Measurements from ENCODE around the gene BUD31. TPM values are rescaled to one million over a fixed set of nuclear protein-coding genes. Genes with fewer than 3 reads are reported as not detected.

BUD31 gene
- total and polyA plus RNA-seq, 10 of the 15 experiments (the other 5 are each of a cell fraction or from before 2014, with no cell fraction given), result 74.2 to 317 (median 130) TPM

DNA sequence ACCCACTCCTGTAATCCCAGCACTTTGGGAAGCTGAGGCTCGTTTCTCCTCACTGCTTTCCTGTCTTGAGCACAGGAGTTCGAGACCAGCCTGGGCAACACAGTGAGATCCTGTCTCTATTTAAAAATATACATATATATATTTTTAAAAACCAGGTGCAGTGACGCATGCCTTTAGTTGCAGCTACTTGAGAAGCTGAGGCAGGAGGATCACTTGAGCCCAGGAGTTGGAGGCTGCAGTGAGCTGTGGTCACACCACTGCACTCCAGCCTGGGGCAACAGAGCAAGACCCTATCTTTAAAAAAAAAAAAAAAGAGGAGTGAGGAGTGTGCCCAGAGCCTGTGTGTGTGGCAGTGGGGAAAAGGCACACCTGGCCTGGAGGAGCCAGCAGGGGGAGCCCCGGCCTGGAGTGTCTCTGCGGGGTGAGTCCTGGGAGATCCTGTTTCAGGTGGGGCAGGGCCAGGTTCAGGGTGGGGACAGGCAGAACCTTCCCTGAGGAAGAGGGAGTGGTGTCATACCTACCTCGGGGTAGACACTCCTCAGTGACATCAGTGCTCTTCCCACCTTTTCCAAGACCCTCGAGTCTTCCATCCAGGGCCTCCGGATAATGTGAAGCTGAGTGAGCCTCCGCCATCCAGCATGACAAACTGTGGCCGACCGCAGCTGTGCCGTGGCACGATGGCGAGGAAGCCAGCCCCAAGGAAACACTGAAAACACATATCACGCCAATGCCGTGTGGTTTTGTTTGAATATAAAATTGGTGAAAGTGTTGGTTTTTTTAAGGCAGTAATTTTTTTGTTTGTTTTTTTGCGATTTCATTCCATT, 43.2 kb upstream of the BUD31 start:
- no peak overlapping the region for H2AFZ ChIP-seq (ENCODE audit: control insufficient read depth, low read depth, low read length)
- no TSS peak for BruUV-seq (replicated peaks)
- ChIA-PET CTCF (interaction anchor here (0.6 to 4.0 kb wide), 13 partner anchors 13 to 764 kb away, joined by 3 to 31 read pairs (median 3); partner anchors contain the start of genes BUD31 and PDAP1), RAD21 (ENCODE audit: unreplicated experiment) (interaction anchor here (0.6 to 2.2 kb wide), 4 partner anchors 21 to 50 kb away, joined by 3 to 7 read pairs (median 4); partner anchors contain the start of genes BUD31 and PDAP1), SMC1A (ENCODE audit: uncharacterized antibody, unreplicated experiment) (interaction anchor here (0.7 to 1.8 kb wide), 3 partner anchors 21 to 43 kb away, joined by 3 to 4 read pairs (median 4); partner anchors contain the start of gene BUD31), POLR2A (interaction anchor here (0.6 kb wide), 1 partner anchor 557 kb away, joined by 4 read pairs; no protein-coding TSS in a partner anchor)
- FAIRE-seq, result no peak
- no peaks in the 10 kb centered on the region for H3K27me3 ChIP-seq (replicated peaks in 1 of 2; ENCODE audit: control insufficient read depth in 2 of 2, insufficient read depth in 2 of 2, low read length in 1 of 2)
- H3K9ac ChIP-seq (ENCODE audit: control insufficient read depth, insufficient read depth, low read length), result no peak overlapping the region
- no peak overlapping the region for H3K4me2 ChIP-seq (ENCODE audit: control insufficient read depth, insufficient read depth)
- ATAC-seq, result peak; percentile 96
- H3K36me3 ChIP-seq (ENCODE audit: control insufficient read depth in 2 of 2, insufficient read depth in 2 of 2, low read length in 1 of 2), result peaks cover 12 to 32% of the 10 kb centered on the region in 2 experiments; a peak in 3 of 4 replicates
- H3K4me1 ChIP-seq (ENCODE audit: control insufficient read depth, insufficient read depth, low read length), result no peaks in the 10 kb centered on the region
- no peak overlapping the region for H3K4me3 ChIP-seq
- no peaks in the 10 kb centered on the region for H3K9me3 ChIP-seq (replicated peaks; ENCODE audit: control insufficient read depth, insufficient read depth, low read length)
- 89% methylated on average over 17 of the region's 17 CpGs for WGBS (ENCODE audit: insufficient coverage, insufficient replicate concordance, low lambda C conversion rate, missing lambda C conversion rate)
- no peaks in the 10 kb centered on the region for H4K20me1 ChIP-seq (ENCODE audit: control insufficient read depth, insufficient read depth)
- no peak for TF ChIP-seq STAT3 (IDR thresholded peaks at IDR 0.05; ENCODE audit: low read depth, low read length)
- TF ChIP-seq RAD21 (IDR thresholded peaks at IDR 0.05; ENCODE audit: insufficient read depth, low read depth, low read length), result peak; percentile 61
- TF ChIP-seq, protein P1, sequence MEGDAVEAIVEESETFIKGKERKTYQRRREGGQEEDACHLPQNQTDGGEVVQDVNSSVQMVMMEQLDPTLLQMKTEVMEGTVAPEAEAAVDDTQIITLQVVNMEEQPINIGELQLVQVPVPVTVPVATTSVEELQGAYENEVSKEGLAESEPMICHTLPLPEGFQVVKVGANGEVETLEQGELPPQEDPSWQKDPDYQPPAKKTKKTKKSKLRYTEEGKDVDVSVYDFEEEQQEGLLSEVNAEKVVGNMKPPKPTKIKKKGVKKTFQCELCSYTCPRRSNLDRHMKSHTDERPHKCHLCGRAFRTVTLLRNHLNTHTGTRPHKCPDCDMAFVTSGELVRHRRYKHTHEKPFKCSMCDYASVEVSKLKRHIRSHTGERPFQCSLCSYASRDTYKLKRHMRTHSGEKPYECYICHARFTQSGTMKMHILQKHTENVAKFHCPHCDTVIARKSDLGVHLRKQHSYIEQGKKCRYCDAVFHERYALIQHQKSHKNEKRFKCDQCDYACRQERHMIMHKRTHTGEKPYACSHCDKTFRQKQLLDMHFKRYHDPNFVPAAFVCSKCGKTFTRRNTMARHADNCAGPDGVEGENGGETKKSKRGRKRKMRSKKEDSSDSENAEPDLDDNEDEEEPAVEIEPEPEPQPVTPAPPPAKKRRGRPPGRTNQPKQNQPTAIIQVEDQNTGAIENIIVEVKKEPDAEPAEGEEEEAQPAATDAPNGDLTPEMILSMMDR (IDR thresholded peaks at IDR 0.05 in 2 of 3, conservative IDR thresholded peaks at IDR 0.05 in 1 of 3; ENCODE audit: control insufficient read depth in 2 of 3, extremely low read depth in 1 of 3, insufficient read depth in 1 of 3, low read depth in 3 of 3, low read length in 3 of 3), result peak; percentile 52 to 71 (median 69)
- peak; percentile 66 for TF ChIP-seq SMC3 (IDR thresholded peaks at IDR 0.05; ENCODE audit: borderline replicate concordance, low read length)
- no peak for DNase-seq (ENCODE audit: low read depth, low spot score)
- no peak overlapping the region for H3K27ac ChIP-seq (ENCODE audit: control insufficient read depth, insufficient read depth)
- in situ Hi-C loops (cut with MboI), result no loop called here
- H3K79me2 ChIP-seq (ENCODE audit: control insufficient read depth, insufficient read depth, low read length), result no peaks in the 10 kb centered on the region
- intact Hi-C loops (cut with micrococcal nuclease; ENCODE audit: unreplicated experiment), result loop anchor here (1.0 kb wide), 1 partner anchor 22 kb away; no protein-coding TSS in a partner anchor
